Mesenteric fat pad (tissue), 1 donor: ENCODE data around the gene RBM33. TPM values are rescaled to one million over a fixed set of nuclear protein-coding genes. Genes with fewer than 3 reads are reported as not detected.
"Not testable (repeated sequence)": the region's sequence is repeated elsewhere in the genome, so short reads cannot be mapped to it uniquely, and the experiment has no call there.

ENCODE experiments used
- DNase-seq: peaks from one replicate; pipeline ENCODE4 v3.0.0-alpha.2; 2020; ENCODE audit warnings: low spot score
- long read RNA-seq: library from polyadenylated mRNA; unstranded; transcript quantifications from one replicate; pipeline ENCODE4 v2.0.0, GENCODE V29; 2020
- total RNA-seq: library from RNA; stranded (reverse); fragmentation: NEBNext Ultra II Directional; extraction: Animal tissue kit (Norgen Biotek cat#: 25700); gene quantifications from one replicate; pipeline ENCODE4 v1.2.1, GENCODE V29; 2021
- donor health status: DM: yes; HTN: yes; CAD: no.

Gene RBM33
- 43.7 TPM for total RNA-seq
- long read RNA-seq, transcript RBM33-201 (6 exons, 1,404 nt): major isoform, 7 of 25 reads
- long read RNA-seq, partial matches to known transcripts: 1 of 25 reads
- long read RNA-seq, other reads (novel, unspliced or antisense): 15 of 25 reads

GRCh38 chr7:155644178-155644970 is at the start of gene RBM33:
RBM33 (plus strand) TSS chr7:155644661; CDS start chr7:155644877, 216 bp downstream.
- peak; percentile 92 for DNase-seq

GRCh38 chr7:155594961-155595366 is 49.5 kb upstream of the RBM33 start:
- no peak for DNase-seq

- DNase-seq: no peak
Measured at GRCh38 chr7:155597753-155598140, 46.7 kb upstream of the RBM33 start.

- no peak for DNase-seq
Measured at GRCh38 chr7:155598810-155599210, 45.7 kb upstream of the RBM33 start.

- DNase-seq: peak; percentile 68
Measured at GRCh38 chr7:155602156-155602555, 42.3 kb upstream of the RBM33 start.

- peak; percentile 78 for DNase-seq
Measured at GRCh38 chr7:155602750-155603149, 41.7 kb upstream of the RBM33 start.

GRCh38 chr7:155603205-155603857 is 41.1 kb upstream of the RBM33 start:
- peak; percentile 37 for DNase-seq

- no peak for DNase-seq
Measured at GRCh38 chr7:155603858-155604503, 40.5 kb upstream of the RBM33 start.

- peak; percentile 41 for DNase-seq
Measured at GRCh38 chr7:155604504-155604997, 39.9 kb upstream of the RBM33 start.

- no peak for DNase-seq
Measured at GRCh38 chr7:155609185-155609584, 35.3 kb upstream of the RBM33 start.

GRCh38 chr7:155610633-155611193 is 33.7 kb upstream of the RBM33 start:
- no peak for DNase-seq

GRCh38 chr7:155611808-155612447 is 32.5 kb upstream of the RBM33 start:
- DNase-seq: no peak

GRCh38 chr7:155612658-155613057 is 31.8 kb upstream of the RBM33 start:
- no peak for DNase-seq

- DNase-seq: not testable (repeated sequence)
Measured at GRCh38 chr7:155615085-155615484, 29.4 kb upstream of the RBM33 start.

GRCh38 chr7:155618708-155619633 is 25.5 kb upstream of the RBM33 start:
- no peak for DNase-seq

- no peak for DNase-seq
Measured at GRCh38 chr7:155619634-155620271, 24.7 kb upstream of the RBM33 start.

- no peak for DNase-seq
Measured at GRCh38 chr7:155620497-155620896, 24.0 kb upstream of the RBM33 start.

GRCh38 chr7:155621418-155621980 is 23.0 kb upstream of the RBM33 start:
- DNase-seq: no peak

GRCh38 chr7:155624412-155624811 is 20.0 kb upstream of the RBM33 start:
- no peak for DNase-seq
